Keratinocyte (primary cell): ENCODE measurements around the gene CMSS1. TPM values are rescaled to one million over a fixed set of nuclear protein-coding genes. Genes with fewer than 3 reads are reported as not detected.

Experiments
- DNase-seq: peaks from one replicate; pipeline ENCODE4 v3.0.0-alpha.2; 2011; ENCODE audit warnings: low read depth, missing footprints, low spot score
- FAIRE-seq: peaks from 2 replicates; lab custom pipeline; 2011; peaks lifted over from hg19 to GRCh38; lab: Jason Lieb, UNC
- H2AFZ ChIP-seq: 2 replicates; pipeline ENCODE4 v1.6.0; 2012; ENCODE audit warnings: low read length, control low read depth, inconsistent platforms; ENCODE audit not compliant: control insufficient read depth
- H3K27ac ChIP-seq: 2 replicates; pipeline ENCODE4 v1.5.1; 2011; ENCODE audit warnings: low read length; ENCODE audit not compliant: control insufficient read depth, insufficient read depth
- H3K27me3 ChIP-seq: 3 replicates; pipeline ENCODE4 v1.6.0; 2011; ENCODE audit warnings: low read length; ENCODE audit not compliant: control insufficient read depth, insufficient read depth; ENCODE audit errors: extremely low read depth
- H3K36me3 ChIP-seq, 2 experiments: 2 replicates in 1 of 2; 3 replicates in 1 of 2; pipeline ENCODE4 v1.5.1; 2011; ENCODE audit warnings: low read length in 2 of 2, mild to moderate bottlenecking in 1 of 2; ENCODE audit not compliant: control insufficient read depth in 2 of 2, insufficient read depth in 2 of 2; ENCODE audit errors: extremely low read depth in 1 of 2
- H3K4me1 ChIP-seq: 3 replicates; pipeline ENCODE4 v1.5.1; 2011; ENCODE audit warnings: low read length; ENCODE audit not compliant: control insufficient read depth, insufficient read depth; ENCODE audit errors: extremely low read depth
- H3K4me2 ChIP-seq: 3 replicates; pipeline ENCODE4 v1.6.0; 2011; ENCODE audit warnings: low read depth, low read length; ENCODE audit not compliant: control insufficient read depth, insufficient read depth; ENCODE audit errors: extremely low read depth
- H3K4me3 ChIP-seq, 3 experiments: fragments of 200-600 bp in 1 of 3; sonication (generic) in 1 of 3; 2 replicates in 2 of 3; 3 replicates in 1 of 3; pipeline ENCODE4 v1.5.1; 2011 to 2016; ENCODE audit warnings: low read length in 3 of 3, mild to moderate bottlenecking in 3 of 3, control low read depth in 2 of 3, inconsistent platforms in 1 of 3, low read depth in 1 of 3, mixed read lengths in 1 of 3, mixed run types in 1 of 3, moderate library complexity in 1 of 3; ENCODE audit not compliant: control insufficient read depth in 2 of 3, insufficient read depth in 2 of 3; ENCODE audit errors: extremely low read depth in 1 of 3
- H3K79me2 ChIP-seq: 2 replicates; pipeline ENCODE4 v1.6.0; 2012; ENCODE audit warnings: low read length; ENCODE audit not compliant: control insufficient read depth, insufficient read depth
- H3K9ac ChIP-seq: 3 replicates; pipeline ENCODE4 v1.6.0; 2011; ENCODE audit warnings: low read length; ENCODE audit not compliant: control insufficient read depth, insufficient read depth; ENCODE audit errors: extremely low read depth
- H3K9me1 ChIP-seq: 3 replicates; pipeline ENCODE4 v1.6.0; 2011; ENCODE audit warnings: low read length; ENCODE audit not compliant: control insufficient read depth, insufficient read depth; ENCODE audit errors: extremely low read depth
- H3K9me3 ChIP-seq: 2 replicates; pipeline ENCODE4 v1.5.1; 2012; ENCODE audit warnings: low read depth, low read length; ENCODE audit not compliant: control insufficient read depth
- H4K20me1 ChIP-seq: 3 replicates; pipeline ENCODE4 v1.6.0; 2011; ENCODE audit warnings: low read length; ENCODE audit not compliant: control insufficient read depth, insufficient read depth; ENCODE audit errors: extremely low read depth
- CTCF ChIP-seq, 3 experiments: IDR thresholded peaks in 1 of 3; conservative IDR thresholded peaks in 1 of 3; optimal IDR thresholded peaks in 1 of 3; 2 replicates in 2 of 3; 3 replicates in 1 of 3; pipeline versions ENCODE3 to v1.5.1; 2011; ENCODE audit warnings: low read length in 3 of 3, mild to moderate bottlenecking in 3 of 3, moderate library complexity in 2 of 3, control low read depth in 1 of 3, inconsistent platforms in 1 of 3; ENCODE audit not compliant: insufficient read depth in 2 of 3; ENCODE audit errors: extremely low read depth in 1 of 3
- EZH2 ChIP-seq: IDR thresholded peaks from one replicate; pipeline ENCODE4 v1.6.1; 2012; ENCODE audit warnings: inconsistent platforms, mild to moderate bottlenecking, low read length, moderate library complexity
- dilution Hi-C: fragments of 300-500 bp; cut with MboI; formaldehyde crosslinking; loops from one replicate; pipeline ENCODE4 v1.7.0; 2020; ENCODE audit warnings: low sequenced_read_pairs; ENCODE audit not compliant: extremely low pct_ligation_motif_present
- polyA plus RNA-seq, 5 experiments: library from polyadenylated mRNA; depleted of rRNA in 3 of 5; stranded (reverse) in 3 of 5; stranded (forward) in 1 of 5; unstranded in 1 of 5; fragments of >200 nt; gene quantifications; 1 replicate in 1 of 5; 2 replicates in 3 of 5; 3 replicates in 1 of 5; pipeline versions ENCODE4 v1.2.1 to v1.2.3, GENCODE V29; 2011 to 2012; ENCODE audit warnings: missing spikeins in 2 of 5, low read depth in 1 of 5, low replicate concordance in 1 of 5

CMSS1 gene
- polyA plus RNA-seq, 1 donor (not counting 4 experiments of a cell fraction or from before 2014, with no cell fraction given): 37.2 TPM

- Histone ChIP-seq H3K9ac (no peak overlapping the region), H4K20me1 (no peaks in the 10 kb centered on the region), H3K27ac (no peak overlapping the region), H2AFZ (no peak overlapping the region), H3K4me3 (no peak overlapping the region), H3K36me3 (no peaks in the 10 kb centered on the region), H3K4me1 (no peaks in the 10 kb centered on the region), H3K79me2 (no peaks in the 10 kb centered on the region), H3K9me3 (no peaks in the 10 kb centered on the region), H3K9me1 (no peaks in the 10 kb centered on the region), H3K4me2 (no peak overlapping the region), H3K27me3 (no peaks in the 10 kb centered on the region)
- no peak for DNase-seq
- no peak for FAIRE-seq
- dilution Hi-C loops: no loop called here
- no peak for TF ChIP-seq CTCF (optimal IDR thresholded peaks at IDR 0.05 in 1 of 3, IDR thresholded peaks at IDR 0.05 in 1 of 3, conservative IDR thresholded peaks at IDR 0.05 in 1 of 3; ENCODE audit: extremely low read depth in 1 of 3, insufficient read depth in 2 of 3, low read length in 3 of 3)
- TF ChIP-seq EZH2: no peak
These were observed 134.0 kb downstream of the CMSS1 start for GRCh38 chr3:99951701-99952100.

- H3K9me1 ChIP-seq: no peaks in the 10 kb centered on the region
- no peak for DNase-seq
- no peaks in the 10 kb centered on the region for H4K20me1 ChIP-seq
- no peak overlapping the region for H3K9ac ChIP-seq
- no peak overlapping the region for H2AFZ ChIP-seq
- H3K36me3 ChIP-seq: no peaks in the 10 kb centered on the region
- peak; percentile 53 for FAIRE-seq
- no peaks in the 10 kb centered on the region for H3K27me3 ChIP-seq
- H3K27ac ChIP-seq: no peak overlapping the region
- H3K4me3 ChIP-seq: no peak overlapping the region
- dilution Hi-C loops: no loop called here
- H3K79me2 ChIP-seq: no peaks in the 10 kb centered on the region
- no peaks in the 10 kb centered on the region for H3K9me3 ChIP-seq
- H3K4me1 ChIP-seq: no peaks in the 10 kb centered on the region
- TF ChIP-seq EZH2 (no peak), CTCF (optimal IDR thresholded peaks at IDR 0.05 in 1 of 3, IDR thresholded peaks at IDR 0.05 in 1 of 3, conservative IDR thresholded peaks at IDR 0.05 in 1 of 3; ENCODE audit: extremely low read depth in 1 of 3, insufficient read depth in 2 of 3, low read length in 3 of 3) (no peak)
- H3K4me2 ChIP-seq: no peak overlapping the region
These were observed 134.6 kb downstream of the CMSS1 start for GRCh38 chr3:99952306-99952705.
